Stimulated activated CD8-positive, alpha-beta memory T cell treated with anti-CD3 and anti-CD28 coated beads, Interleukin-7, amount 100 ng/mL, for 1 hour (primary cell): ENCODE results near the gene EFHD2.
"Not testable (repeated sequence)": the region's sequence is repeated elsewhere in the genome, so short reads cannot be mapped to it uniquely, and the experiment has no call there.

Experiments
- DNase-seq, 2 donors: peaks; one replicate each; pipeline ENCODE4 v3.0.0-alpha.2; 2020; ENCODE audit warnings: low read depth in 2 of 2

EFHD2 gene

GRCh38 chr1:15409388-15410222 lies at the start of gene EFHD2:
Gene EFHD2, plus strand, starts transcription at chr1:15409888. Its CDS starts 84 bp downstream, at chr1:15409972.
- peak; percentile 64 to 67 for DNase-seq

- no peak for DNase-seq
Observed at GRCh38 chr1:15360700-15361099, 49.0 kb upstream of the EFHD2 start.

GRCh38 chr1:15362096-15362736 lies 47.5 kb upstream of the EFHD2 start:
- DNase-seq: no peak

- DNase-seq: no peak
Observed at GRCh38 chr1:15362737-15363128, 47.0 kb upstream of the EFHD2 start.

GRCh38 chr1:15364740-15365139 lies 44.9 kb upstream of the EFHD2 start:
- DNase-seq: no peak

GRCh38 chr1:15368888-15369287 lies 40.8 kb upstream of the EFHD2 start:
- no peak for DNase-seq

- DNase-seq: no peak
Observed at GRCh38 chr1:15370268-15370667, 39.4 kb upstream of the EFHD2 start.

GRCh38 chr1:15370781-15371520 lies 38.7 kb upstream of the EFHD2 start:
- no peak for DNase-seq

- no peak for DNase-seq
Observed at GRCh38 chr1:15371610-15372545, 37.8 kb upstream of the EFHD2 start.

- no peak for DNase-seq
Observed at GRCh38 chr1:15378729-15379128, 31.0 kb upstream of the EFHD2 start.

GRCh38 chr1:15379151-15379550 lies 30.5 kb upstream of the EFHD2 start:
- not testable (repeated sequence) for DNase-seq

GRCh38 chr1:15380601-15381508 lies 28.8 kb upstream of the EFHD2 start:
- DNase-seq: no peak

GRCh38 chr1:15381805-15382204 lies 27.9 kb upstream of the EFHD2 start:
- no peak for DNase-seq

GRCh38 chr1:15382601-15383518 lies 26.8 kb upstream of the EFHD2 start:
- DNase-seq: no peak

- no peak for DNase-seq
Observed at GRCh38 chr1:15383810-15384209, 25.9 kb upstream of the EFHD2 start.

- no peak for DNase-seq
Observed at GRCh38 chr1:15384301-15384901, 25.3 kb upstream of the EFHD2 start.

GRCh38 chr1:15385420-15385819 lies 24.3 kb upstream of the EFHD2 start:
- DNase-seq: no peak

GRCh38 chr1:15386164-15386749 lies 23.4 kb upstream of the EFHD2 start:
- DNase-seq: no peak
